Glutamatergic neuron (in vitro differentiated cells): ENCODE data around the gene SFN. TPM values are rescaled to one million over a fixed set of nuclear protein-coding genes. Genes with fewer than 3 reads are reported as not detected.
A peak's percentile ranks its signal among the peaks of the same experiment; 100 is the strongest.

ENCODE experiments used
- DNase-seq: peaks from one replicate; pipeline ENCODE4 v3.0.0; 2022
- H3K27ac Mint-ChIP-seq: one replicate; pipeline ENCODE4 v1.8.0; 2020; ENCODE audit warnings: mild to moderate bottlenecking, mixed read lengths, inconsistent platforms; ENCODE audit not compliant: unreplicated experiment
- H3K27me3 Mint-ChIP-seq: one replicate; pipeline ENCODE4 v1.8.0; 2020; ENCODE audit warnings: mild to moderate bottlenecking, moderate library complexity, mixed read lengths, inconsistent platforms; ENCODE audit not compliant: unreplicated experiment
- H3K36me3 Mint-ChIP-seq: one replicate; pipeline ENCODE4 v1.8.0; 2020; ENCODE audit warnings: mild to moderate bottlenecking, mixed read lengths, inconsistent platforms; ENCODE audit not compliant: unreplicated experiment
- H3K4me1 Mint-ChIP-seq: one replicate; pipeline ENCODE4 v1.8.0; 2020; ENCODE audit warnings: mild to moderate bottlenecking, low read depth, mixed read lengths, inconsistent platforms; ENCODE audit not compliant: unreplicated experiment
- H3K4me3 Mint-ChIP-seq: one replicate; pipeline ENCODE4 v1.8.0; 2020; ENCODE audit warnings: mild to moderate bottlenecking, mixed read lengths, inconsistent platforms; ENCODE audit not compliant: unreplicated experiment
- H3K9me3 Mint-ChIP-seq: one replicate; pipeline ENCODE4 v1.8.0; 2020; ENCODE audit warnings: mild to moderate bottlenecking, moderate library complexity, mixed read lengths, inconsistent platforms; ENCODE audit not compliant: unreplicated experiment
- CTCF ChIP-seq: fragments of 200-600 bp; sonication (generic); IDR thresholded peaks from one replicate; pipeline ENCODE4 v1.5.0; 2021; ENCODE audit not compliant: partially characterized antibody, unreplicated experiment
- total RNA-seq: library from RNA; stranded (reverse); fragmentation: NEBNext Ultra II Directional; extraction: Animal tissue kit (Norgen Biotek cat#: 25700); gene quantifications from one replicate; pipeline ENCODE4 v1.2.1, GENCODE V29; 2021; ENCODE audit not compliant: unreplicated experiment

The SFN gene
- total RNA-seq, 1 donor from 2014 or later = 0.42 TPM

GRCh38 chr1:26889551-26890466 lies 26.9 kb downstream of the SFN start, which contains the start of gene GPN2:
Gene GPN2 (minus strand): TSS chr1:26890283. CDS start chr1:26890096, 187 bp downstream.
- peaks cover 6% of the 10 kb centered on the region for H3K9me3 Mint-ChIP-seq

GRCh38 chr1:26890467-26890796 lies 27.5 kb downstream of the SFN start:
- Mint-ChIP-seq H3K27me3 (peaks cover 4% of the 10 kb centered on the region), H3K9me3 (peaks cover 6% of the 10 kb centered on the region), H3K27ac (peak overlapping the region; percentile 85), H3K4me1 (peaks cover 7% of the 10 kb centered on the region), H3K36me3 (no peaks in the 10 kb centered on the region), H3K4me3 (peak overlapping the region; percentile 97)
- no peak for TF ChIP-seq CTCF
- DNase-seq = no peak

More at GRCh38 chr1:26889551-26890466, 26.9 kb downstream of the SFN start, which contains the start of gene GPN2:
- H3K36me3 Mint-ChIP-seq = no peaks in the 10 kb centered on the region
- H3K4me3 Mint-ChIP-seq = peak within 1 kb of the TSS; percentile 97
- peaks cover 7% of the 10 kb centered on the region for H3K4me1 Mint-ChIP-seq
- peaks cover 4% of the 10 kb centered on the region for H3K27me3 Mint-ChIP-seq
- DNase-seq = peak; percentile 80
- peak within 1 kb of the TSS; percentile 87 for H3K27ac Mint-ChIP-seq
- no peak for TF ChIP-seq CTCF

GRCh38 chr1:26894263-26894662 lies 31.3 kb downstream of the SFN start:
- no peak for TF ChIP-seq CTCF
- H3K9me3 Mint-ChIP-seq = peaks cover 3% of the 10 kb centered on the region
- H3K27ac Mint-ChIP-seq = no peak overlapping the region
- H3K4me1 Mint-ChIP-seq = peaks cover 3% of the 10 kb centered on the region
- H3K27me3 Mint-ChIP-seq = no peaks in the 10 kb centered on the region
- H3K4me3 Mint-ChIP-seq = peak overlapping the region; percentile 12
- no peaks in the 10 kb centered on the region for H3K36me3 Mint-ChIP-seq
- DNase-seq = no peak

- Mint-ChIP-seq H3K27ac (no peak overlapping the region), H3K36me3 (no peaks in the 10 kb centered on the region), H3K4me1 (peaks cover 6% of the 10 kb centered on the region), H3K9me3 (peaks cover 10% of the 10 kb centered on the region), H3K27me3 (no peaks in the 10 kb centered on the region), H3K4me3 (no peak overlapping the region)
- DNase-seq = no peak
- TF ChIP-seq CTCF = no peak
Observed at GRCh38 chr1:26897351-26897750, 34.4 kb downstream of the SFN start.
